Peyer's patch (tissue), 4 donors: ENCODE measurements around the gene FAM222A.

Experiments
- CTCF ChIP-seq, 6 experiments: fragments of 450-650 bp in 4 of 6; fragments of 200-600 bp in 2 of 6; sonication (generic) in 1 of 6; IDR thresholded peaks; one replicate each; pipeline ENCODE4 v1.5.1; 2017 to 2019; ENCODE audit warnings: antibody characterized with exemption in 6 of 6, mild to moderate bottlenecking in 3 of 6, moderate library complexity in 1 of 6
- POLR2A ChIP-seq, 2 donors: fragments of 450-650 bp; IDR thresholded peaks; one replicate each; pipeline ENCODE4 v1.5.1; 2017; ENCODE audit warnings: antibody characterized with exemption in 2 of 2, mild to moderate bottlenecking in 2 of 2, moderate library complexity in 2 of 2

GRCh38 chr12:109707470-109707821, 6.2 kb upstream of the FAM222A start:
- TF ChIP-seq CTCF (IDR thresholded peaks at IDR 0.05): no peak
- no peak for TF ChIP-seq POLR2A (IDR thresholded peaks at IDR 0.05)
